Measurements from ENCODE around the gene MRTFB.

Gene MRTFB

GRCh38 chr16:14268073-14268472 is 197.0 kb downstream of the MRTFB start:
- Histone ChIP-seq H3K4me2 (ENCODE audit: low read depth, low read length) (no peak overlapping the region), H3K36me3 (replicated peaks; ENCODE audit: insufficient read depth, low read length) (no peaks in the 10 kb centered on the region), H3K27me3 (replicated peaks; ENCODE audit: insufficient read depth, low read length) (no peaks in the 10 kb centered on the region), H2AFZ (ENCODE audit: low read length) (no peak overlapping the region), H3K9me3 (replicated peaks; ENCODE audit: insufficient read depth, low read length) (no peaks in the 10 kb centered on the region), H3K79me2 (ENCODE audit: low read length) (no peaks in the 10 kb centered on the region), H3F3A (ENCODE audit: insufficient read depth, low read length) (no peaks in the 10 kb centered on the region), H3K27ac (ENCODE audit: low read length) (no peak overlapping the region), H3K9me2 (replicated peaks; ENCODE audit: insufficient read depth, low read length) (no peaks in the 10 kb centered on the region), H3K4me3 (ENCODE audit: low read length) (no peak overlapping the region), H4K20me1 (ENCODE audit: insufficient read depth, low read length) (no peaks in the 10 kb centered on the region), H3K9ac (ENCODE audit: low read length) (no peak overlapping the region), H3K4me1 (ENCODE audit: low read length) (peaks cover 11% of the 10 kb centered on the region; the same call in 1 of the 2 replicates)
- DNase-seq: no peak
- no peak for TF ChIP-seq EZH2 (optimal IDR thresholded peaks at IDR 0.05; ENCODE audit: low read depth, low read length)
- no peak for TF ChIP-seq CTCF (IDR thresholded peaks at IDR 0.05; ENCODE audit: low read length)
- no peak for TF ChIP-seq EZH2phosphoT487 (IDR thresholded peaks at IDR 0.05; ENCODE audit: low read length)

GRCh38 chr16:14275934-14276333 is 204.8 kb downstream of the MRTFB start:
- H3K27ac ChIP-seq (ENCODE audit: low read length): no peak overlapping the region
- TF ChIP-seq CTCF (IDR thresholded peaks at IDR 0.05; ENCODE audit: low read length) (no peak), EZH2phosphoT487 (IDR thresholded peaks at IDR 0.05; ENCODE audit: low read length) (no peak), EZH2 (optimal IDR thresholded peaks at IDR 0.05; ENCODE audit: low read depth, low read length) (no peak)
- H3K9me2 ChIP-seq (replicated peaks; ENCODE audit: insufficient read depth, low read length): no peaks in the 10 kb centered on the region
- no peaks in the 10 kb centered on the region for H3K79me2 ChIP-seq (ENCODE audit: low read length)
- H3K9me3 ChIP-seq (replicated peaks; ENCODE audit: insufficient read depth, low read length): no peaks in the 10 kb centered on the region
- DNase-seq: no peak
- no peaks in the 10 kb centered on the region for H3K36me3 ChIP-seq (replicated peaks; ENCODE audit: insufficient read depth, low read length)
- no peaks in the 10 kb centered on the region for H3K4me1 ChIP-seq (ENCODE audit: low read length)
- no peaks in the 10 kb centered on the region for H3K27me3 ChIP-seq (replicated peaks; ENCODE audit: insufficient read depth, low read length)
- H2AFZ ChIP-seq (ENCODE audit: low read length): no peak overlapping the region
- no peak overlapping the region for H3K9ac ChIP-seq (ENCODE audit: low read length)
- no peaks in the 10 kb centered on the region for H3F3A ChIP-seq (ENCODE audit: insufficient read depth, low read length)
- no peak overlapping the region for H3K4me3 ChIP-seq (ENCODE audit: low read length)
- no peak overlapping the region for H3K4me2 ChIP-seq (ENCODE audit: low read depth, low read length)
- H4K20me1 ChIP-seq (ENCODE audit: insufficient read depth, low read length): no peaks in the 10 kb centered on the region

- no peak overlapping the region for H3K4me3 ChIP-seq (ENCODE audit: low read length)
- H2AFZ ChIP-seq (ENCODE audit: low read length): no peak overlapping the region
- no peak overlapping the region for H3K9ac ChIP-seq (ENCODE audit: low read length)
- H4K20me1 ChIP-seq (ENCODE audit: insufficient read depth, low read length): no peaks in the 10 kb centered on the region
- H3K79me2 ChIP-seq (ENCODE audit: low read length): no peaks in the 10 kb centered on the region
- no peak overlapping the region for H3K4me2 ChIP-seq (ENCODE audit: low read depth, low read length)
- H3F3A ChIP-seq (ENCODE audit: insufficient read depth, low read length): no peaks in the 10 kb centered on the region
- H3K9me2 ChIP-seq (replicated peaks; ENCODE audit: insufficient read depth, low read length): no peaks in the 10 kb centered on the region
- H3K4me1 ChIP-seq (ENCODE audit: low read length): no peaks in the 10 kb centered on the region
- no peaks in the 10 kb centered on the region for H3K36me3 ChIP-seq (replicated peaks; ENCODE audit: insufficient read depth, low read length)
- no peak for DNase-seq
- H3K27me3 ChIP-seq (replicated peaks; ENCODE audit: insufficient read depth, low read length): no peaks in the 10 kb centered on the region
- H3K27ac ChIP-seq (ENCODE audit: low read length): no peak overlapping the region
- no peaks in the 10 kb centered on the region for H3K9me3 ChIP-seq (replicated peaks; ENCODE audit: insufficient read depth, low read length)
- TF ChIP-seq EZH2 (optimal IDR thresholded peaks at IDR 0.05; ENCODE audit: low read depth, low read length) (no peak), EZH2phosphoT487 (IDR thresholded peaks at IDR 0.05; ENCODE audit: low read length) (no peak), CTCF (IDR thresholded peaks at IDR 0.05; ENCODE audit: low read length) (no peak)
Measured at GRCh38 chr16:14278749-14279148, 207.6 kb downstream of the MRTFB start.
